ENCODE data around the gene SEH1L. TPM values are rescaled to one million over a fixed set of nuclear protein-coding genes. Genes with fewer than 3 reads are reported as not detected.

Gene SEH1L
- total and polyA plus RNA-seq, 2 donors (not counting 1 experiment from before 2014, with no cell fraction given): 40.6 to 56.0 TPM

GRCh38 chr18:12921178-12921577 lies 26.6 kb upstream of the SEH1L start:
- Histone ChIP-seq H2AFZ (ENCODE audit: low read length) (peak overlapping the region; percentile 24), H3K4me2 (ENCODE audit: extremely low read depth, insufficient read depth, low read length) (no peak overlapping the region), H3K79me2 (ENCODE audit: control insufficient read depth, insufficient read depth, low read length) (no peaks in the 10 kb centered on the region), H3K9ac (ENCODE audit: insufficient read depth, low read length) (no peak overlapping the region), H3K36me3 (ENCODE audit: control insufficient read depth, insufficient read depth, low read length) (no peaks in the 10 kb centered on the region), H3K4me1 (ENCODE audit: control insufficient read depth, extremely low read depth, insufficient read depth, low read length) (no peaks in the 10 kb centered on the region), H3K27ac (ENCODE audit: insufficient read depth, low read length) (no peak overlapping the region), H3K9me3 (ENCODE audit: control insufficient read depth, insufficient read depth, low read depth, low read length) (no peaks in the 10 kb centered on the region), H3K4me3 (replicated peaks in 1 of 4; ENCODE audit: control extremely low read depth in 1 of 4, insufficient read depth in 1 of 4, low read depth in 3 of 4, low read length in 4 of 4) (no peak overlapping the region), H4K20me1 (ENCODE audit: control insufficient read depth, extremely low read depth, insufficient read depth, low read length) (no peaks in the 10 kb centered on the region), H3K27me3 (ENCODE audit: control insufficient read depth, insufficient read depth, low read length) (no peaks in the 10 kb centered on the region)
- no peak for TF ChIP-seq CTCF (conservative IDR thresholded peaks at IDR 0.05 in 1 of 2, IDR thresholded peaks at IDR 0.05 in 1 of 2; ENCODE audit: low read depth in 1 of 2, low read length in 2 of 2)
- no peak for TF ChIP-seq EZH2 (IDR thresholded peaks at IDR 0.05; ENCODE audit: low read length, missing control alignments)
- no peak for DNase-seq (ENCODE audit: low read depth in 2 of 2)

- no peak overlapping the region for H3K27ac ChIP-seq (ENCODE audit: insufficient read depth, low read length)
- no peak overlapping the region for H3K4me2 ChIP-seq (ENCODE audit: extremely low read depth, insufficient read depth, low read length)
- no peak overlapping the region for H3K4me3 ChIP-seq (replicated peaks in 1 of 4; ENCODE audit: control extremely low read depth in 1 of 4, insufficient read depth in 1 of 4, low read depth in 3 of 4, low read length in 4 of 4)
- H2AFZ ChIP-seq (ENCODE audit: low read length): no peak overlapping the region
- H3K27me3 ChIP-seq (ENCODE audit: control insufficient read depth, insufficient read depth, low read length): no peaks in the 10 kb centered on the region
- DNase-seq (ENCODE audit: low read depth in 2 of 2): no peak
- no peaks in the 10 kb centered on the region for H3K4me1 ChIP-seq (ENCODE audit: control insufficient read depth, extremely low read depth, insufficient read depth, low read length)
- H3K79me2 ChIP-seq (ENCODE audit: control insufficient read depth, insufficient read depth, low read length): no peaks in the 10 kb centered on the region
- TF ChIP-seq EZH2 (IDR thresholded peaks at IDR 0.05; ENCODE audit: low read length, missing control alignments) (no peak), CTCF (conservative IDR thresholded peaks at IDR 0.05 in 1 of 2, IDR thresholded peaks at IDR 0.05 in 1 of 2; ENCODE audit: low read depth in 1 of 2, low read length in 2 of 2) (no peak)
- no peaks in the 10 kb centered on the region for H4K20me1 ChIP-seq (ENCODE audit: control insufficient read depth, extremely low read depth, insufficient read depth, low read length)
- no peaks in the 10 kb centered on the region for H3K9me3 ChIP-seq (ENCODE audit: control insufficient read depth, insufficient read depth, low read depth, low read length)
- H3K36me3 ChIP-seq (ENCODE audit: control insufficient read depth, insufficient read depth, low read length): no peaks in the 10 kb centered on the region
- no peak overlapping the region for H3K9ac ChIP-seq (ENCODE audit: insufficient read depth, low read length)
Observed at GRCh38 chr18:12922266-12922665, 25.5 kb upstream of the SEH1L start.

GRCh38 chr18:12924616-12925015 lies 23.2 kb upstream of the SEH1L start:
- Histone ChIP-seq H2AFZ (ENCODE audit: low read length) (no peak overlapping the region), H3K27me3 (ENCODE audit: control insufficient read depth, insufficient read depth, low read length) (no peaks in the 10 kb centered on the region), H3K36me3 (ENCODE audit: control insufficient read depth, insufficient read depth, low read length) (no peaks in the 10 kb centered on the region), H3K4me2 (ENCODE audit: extremely low read depth, insufficient read depth, low read length) (no peak overlapping the region), H3K9me3 (ENCODE audit: control insufficient read depth, insufficient read depth, low read depth, low read length) (no peaks in the 10 kb centered on the region), H3K4me3 (replicated peaks in 1 of 4; ENCODE audit: control extremely low read depth in 1 of 4, insufficient read depth in 1 of 4, low read depth in 3 of 4, low read length in 4 of 4) (no peak overlapping the region), H4K20me1 (ENCODE audit: control insufficient read depth, extremely low read depth, insufficient read depth, low read length) (no peaks in the 10 kb centered on the region), H3K9ac (ENCODE audit: insufficient read depth, low read length) (no peak overlapping the region), H3K79me2 (ENCODE audit: control insufficient read depth, insufficient read depth, low read length) (no peaks in the 10 kb centered on the region), H3K27ac (ENCODE audit: insufficient read depth, low read length) (no peak overlapping the region), H3K4me1 (ENCODE audit: control insufficient read depth, extremely low read depth, insufficient read depth, low read length) (no peaks in the 10 kb centered on the region)
- TF ChIP-seq CTCF (conservative IDR thresholded peaks at IDR 0.05 in 1 of 2, IDR thresholded peaks at IDR 0.05 in 1 of 2; ENCODE audit: low read depth in 1 of 2, low read length in 2 of 2) (no peak), EZH2 (IDR thresholded peaks at IDR 0.05; ENCODE audit: low read length, missing control alignments) (no peak)
- DNase-seq (ENCODE audit: low read depth in 2 of 2): no peak

Data from fibroblast of lung (primary cell).